Adipocyte (in vitro differentiated cells): ENCODE data around the gene ANKFN1.

Experiments used
- DNase-seq: peaks from one replicate; pipeline ENCODE4 v3.0.0-alpha.2; 2015; ENCODE audit warnings: low read depth
- H3K27me3 ChIP-seq: replicated peaks from 2 replicates; pipeline ENCODE4 v1.7.0; 2013; ENCODE audit warnings: mild to moderate bottlenecking, low read length, moderate library complexity; ENCODE audit not compliant: control insufficient read depth, insufficient read depth
- H3K36me3 ChIP-seq: 2 replicates; pipeline ENCODE4 v1.7.0; 2013; ENCODE audit warnings: low read length, mild to moderate bottlenecking, moderate library complexity; ENCODE audit not compliant: control insufficient read depth, insufficient read depth, severe bottlenecking
- H3K4me1 ChIP-seq: 2 replicates; pipeline ENCODE4 v1.7.0; 2013; ENCODE audit warnings: mild to moderate bottlenecking, low read length, moderate library complexity; ENCODE audit not compliant: control insufficient read depth, insufficient read depth
- H3K4me3 ChIP-seq: 2 replicates; pipeline ENCODE4 v1.7.0; 2013; ENCODE audit warnings: mild to moderate bottlenecking, low read length, moderate library complexity
- H3K9ac ChIP-seq: 2 replicates; pipeline ENCODE4 v1.7.0; 2013; ENCODE audit warnings: mild to moderate bottlenecking, low read length, moderate library complexity
- H3K9me3 ChIP-seq: 2 replicates; pipeline ENCODE4 v1.7.0; 2013; ENCODE audit warnings: mild to moderate bottlenecking, low read length, moderate library complexity; ENCODE audit not compliant: control insufficient read depth

The ANKFN1 gene

GRCh38 chr17:56514264-56514663 lies 361.0 kb downstream of the ANKFN1 start:
- no peak overlapping the region for H3K9ac ChIP-seq
- H3K4me1 ChIP-seq: no peaks in the 10 kb centered on the region

GRCh38 chr17:56514899-56515298 lies 361.6 kb downstream of the ANKFN1 start:
- no peaks in the 10 kb centered on the region for H3K36me3 ChIP-seq
- peaks cover 3% of the 10 kb centered on the region for H3K4me1 ChIP-seq
- DNase-seq: no peak
- H3K9ac ChIP-seq: no peak overlapping the region
- no peak overlapping the region for H3K4me3 ChIP-seq
- no peaks in the 10 kb centered on the region for H3K27me3 ChIP-seq
- H3K9me3 ChIP-seq: no peaks in the 10 kb centered on the region

More at GRCh38 chr17:56514264-56514663, 361.0 kb downstream of the ANKFN1 start:
- DNase-seq: no peak
- Histone ChIP-seq H3K36me3 (no peaks in the 10 kb centered on the region), H3K4me3 (no peak overlapping the region), H3K27me3 (peaks cover 3% of the 10 kb centered on the region), H3K9me3 (no peaks in the 10 kb centered on the region)

GRCh38 chr17:56521414-56522141 lies 368.3 kb downstream of the ANKFN1 start:
- Histone ChIP-seq H3K27me3 (peaks cover 1% of the 10 kb centered on the region), H3K9me3 (no peaks in the 10 kb centered on the region), H3K4me3 (no peak overlapping the region), H3K9ac (no peak overlapping the region), H3K36me3 (no peaks in the 10 kb centered on the region), H3K4me1 (peaks cover 5% of the 10 kb centered on the region)
- DNase-seq: no peak

GRCh38 chr17:56523042-56523441 lies 369.8 kb downstream of the ANKFN1 start:
- Histone ChIP-seq H3K4me1 (peaks cover 5% of the 10 kb centered on the region), H3K9me3 (no peaks in the 10 kb centered on the region), H3K36me3 (no peaks in the 10 kb centered on the region), H3K27me3 (peaks cover 3% of the 10 kb centered on the region), H3K9ac (no peak overlapping the region), H3K4me3 (no peak overlapping the region)
- DNase-seq: no peak

GRCh38 chr17:56528696-56529095 lies 375.4 kb downstream of the ANKFN1 start:
- H3K9me3 ChIP-seq: no peaks in the 10 kb centered on the region
- no peak for DNase-seq
- no peaks in the 10 kb centered on the region for H3K36me3 ChIP-seq
- H3K4me1 ChIP-seq: no peaks in the 10 kb centered on the region
- no peak overlapping the region for H3K4me3 ChIP-seq
- H3K9ac ChIP-seq: no peak overlapping the region
- H3K27me3 ChIP-seq: peaks cover 10% of the 10 kb centered on the region

- no peaks in the 10 kb centered on the region for H3K4me1 ChIP-seq
- peaks cover 17% of the 10 kb centered on the region for H3K27me3 ChIP-seq
- H3K36me3 ChIP-seq: no peaks in the 10 kb centered on the region
- H3K9me3 ChIP-seq: no peaks in the 10 kb centered on the region
- no peak overlapping the region for H3K9ac ChIP-seq
- DNase-seq: no peak
- no peak overlapping the region for H3K4me3 ChIP-seq
These were observed 379.7 kb downstream of the ANKFN1 start for GRCh38 chr17:56532926-56533325.

- DNase-seq: no peak
- Histone ChIP-seq H3K27me3 (peaks cover 17% of the 10 kb centered on the region), H3K36me3 (no peaks in the 10 kb centered on the region), H3K9me3 (peaks cover 6% of the 10 kb centered on the region), H3K4me1 (no peaks in the 10 kb centered on the region), H3K4me3 (no peak overlapping the region), H3K9ac (no peak overlapping the region)
These were observed 383.5 kb downstream of the ANKFN1 start for GRCh38 chr17:56536766-56537165.

- Histone ChIP-seq H3K9ac (no peak overlapping the region), H3K36me3 (no peaks in the 10 kb centered on the region), H3K9me3 (peaks cover 6% of the 10 kb centered on the region), H3K4me3 (no peak overlapping the region), H3K4me1 (no peaks in the 10 kb centered on the region), H3K27me3 (peaks cover 8% of the 10 kb centered on the region)
- no peak for DNase-seq
These were observed 387.6 kb downstream of the ANKFN1 start for GRCh38 chr17:56540836-56541235.

- Histone ChIP-seq H3K36me3 (no peaks in the 10 kb centered on the region), H3K27me3 (peaks cover 8% of the 10 kb centered on the region), H3K9me3 (peaks cover 6% of the 10 kb centered on the region), H3K4me1 (no peaks in the 10 kb centered on the region), H3K4me3 (no peak overlapping the region), H3K9ac (no peak overlapping the region)
- DNase-seq: no peak
These were observed 390.0 kb downstream of the ANKFN1 start for GRCh38 chr17:56543280-56543679.

GRCh38 chr17:56545106-56545505 lies 391.8 kb downstream of the ANKFN1 start:
- H3K36me3 ChIP-seq: no peaks in the 10 kb centered on the region
- H3K9ac ChIP-seq: no peak overlapping the region
- H3K4me3 ChIP-seq: no peak overlapping the region
- H3K4me1 ChIP-seq: no peaks in the 10 kb centered on the region
- no peak for DNase-seq
- H3K27me3 ChIP-seq: peaks cover 8% of the 10 kb centered on the region
- no peaks in the 10 kb centered on the region for H3K9me3 ChIP-seq

- Histone ChIP-seq H3K27me3 (peaks cover 8% of the 10 kb centered on the region), H3K9me3 (no peaks in the 10 kb centered on the region), H3K9ac (no peak overlapping the region), H3K36me3 (no peaks in the 10 kb centered on the region), H3K4me3 (no peak overlapping the region), H3K4me1 (no peaks in the 10 kb centered on the region)
- no peak for DNase-seq
These were observed 392.7 kb downstream of the ANKFN1 start for GRCh38 chr17:56545930-56546329.

- H3K27me3 ChIP-seq: peaks cover 5% of the 10 kb centered on the region
- peaks cover 7% of the 10 kb centered on the region for H3K9me3 ChIP-seq
- H3K9ac ChIP-seq: no peak overlapping the region
- no peaks in the 10 kb centered on the region for H3K4me1 ChIP-seq
- no peaks in the 10 kb centered on the region for H3K36me3 ChIP-seq
- no peak for DNase-seq
- H3K4me3 ChIP-seq: no peak overlapping the region
These were observed 395.4 kb downstream of the ANKFN1 start for GRCh38 chr17:56548661-56549060.
